MM.1S (cell line): Measurements from ENCODE around the gene FAM241A.

Source experiments
- DNase-seq: peaks from one replicate; pipeline ENCODE4 v3.0.0-alpha.2; 2015
- H2AFZ ChIP-seq: fragments of 300-600 bp; sonication (generic); 2 replicates; pipeline ENCODE4 v1.6.0; 2016; ENCODE audit warnings: antibody characterized with exemption, low read length
- H3F3A ChIP-seq: fragments of 300-600 bp; sonication (generic); 2 replicates; pipeline ENCODE4 v1.6.1; 2016; ENCODE audit warnings: mild to moderate bottlenecking, antibody characterized with exemption, low read length, moderate library complexity, mixed read lengths; ENCODE audit not compliant: insufficient read depth
- H3K27ac ChIP-seq: fragments of 300-600 bp; sonication (generic); 2 replicates; pipeline ENCODE4 v1.5.1; 2016; ENCODE audit warnings: mild to moderate bottlenecking, low read length
- H3K27me3 ChIP-seq: fragments of 300-600 bp; sonication (generic); replicated peaks from 2 replicates; pipeline ENCODE4 v1.6.0; 2016; ENCODE audit warnings: low read length; ENCODE audit not compliant: insufficient read depth
- H3K36me3 ChIP-seq: fragments of 300-600 bp; sonication (generic); replicated peaks from 2 replicates; pipeline ENCODE4 v1.6.1; 2016; ENCODE audit warnings: mild to moderate bottlenecking, low read length, mixed read lengths; ENCODE audit not compliant: insufficient read depth
- H3K4me1 ChIP-seq: fragments of 300-600 bp; sonication (generic); 2 replicates; pipeline ENCODE4 v1.6.1; 2016; ENCODE audit warnings: low read length, mixed read lengths
- H3K4me2 ChIP-seq: fragments of 300-600 bp; sonication (generic); 2 replicates; pipeline ENCODE4 v1.6.0; 2016; ENCODE audit warnings: low read depth, low read length
- H3K4me3 ChIP-seq: fragments of 300-600 bp; sonication (generic); 2 replicates; pipeline ENCODE4 v1.5.1; 2016; ENCODE audit warnings: low read length, mixed read lengths
- H3K79me2 ChIP-seq: fragments of 300-600 bp; sonication (generic); 2 replicates; pipeline ENCODE4 v1.6.1; 2016; ENCODE audit warnings: mixed run types, low read length, mixed read lengths
- H3K9ac ChIP-seq: fragments of 300-600 bp; sonication (generic); 2 replicates; pipeline ENCODE4 v1.6.1; 2016; ENCODE audit warnings: low read length, mixed read lengths
- H3K9me2 ChIP-seq: fragments of 300-600 bp; sonication (generic); replicated peaks from 2 replicates; pipeline ENCODE4 v1.6.1; 2016; ENCODE audit warnings: mild to moderate bottlenecking, low read length, mixed read lengths; ENCODE audit not compliant: insufficient read depth
- H3K9me3 ChIP-seq: fragments of 300-600 bp; sonication (generic); replicated peaks from 2 replicates; pipeline ENCODE4 v1.6.1; 2016; ENCODE audit warnings: mild to moderate bottlenecking, low read length, mixed read lengths; ENCODE audit not compliant: insufficient read depth
- H4K20me1 ChIP-seq: fragments of 300-600 bp; sonication (generic); 2 replicates; pipeline ENCODE4 v1.6.1; 2016; ENCODE audit warnings: mild to moderate bottlenecking, low read length, moderate library complexity, mixed read lengths; ENCODE audit not compliant: insufficient read depth
- CTCF ChIP-seq: fragments of 300-600 bp; sonication (generic); IDR thresholded peaks from 2 replicates; pipeline ENCODE4 v1.5.1; 2016; ENCODE audit warnings: antibody characterized with exemption, low read length, mixed read lengths
- EZH2 ChIP-seq: fragments of 300-600 bp; sonication (generic); optimal IDR thresholded peaks from 2 replicates; pipeline ENCODE3; 2017; ENCODE audit warnings: low read depth, mild to moderate bottlenecking, antibody characterized with exemption, low read length, mixed read lengths
- EZH2phosphoT487 ChIP-seq: fragments of 300-600 bp; sonication (generic); IDR thresholded peaks from 2 replicates; pipeline ENCODE4 v1.6.1; 2018; ENCODE audit warnings: antibody characterized with exemption, low read length

Gene FAM241A

DNA sequence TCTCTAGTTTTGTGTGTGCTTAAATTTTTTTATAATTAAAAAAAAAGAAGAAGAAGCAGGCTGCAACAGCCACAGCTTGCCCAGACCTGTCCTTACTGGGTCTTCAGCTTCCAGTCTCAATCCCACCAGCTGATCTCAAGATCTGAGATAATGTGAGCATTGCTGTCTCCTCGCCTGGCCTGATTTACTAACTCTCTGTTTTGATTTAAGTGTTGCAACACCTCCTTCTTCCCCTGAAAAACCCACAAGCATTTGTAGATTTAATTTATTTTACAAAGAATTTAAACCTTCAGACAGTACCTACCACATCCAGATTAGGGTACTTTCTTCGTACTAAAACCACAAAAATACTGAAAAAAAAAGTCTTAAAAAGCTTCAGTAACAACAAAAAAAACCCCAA lies 38.0 kb downstream of the FAM241A start:
- Histone ChIP-seq H3K27ac (no peak overlapping the region), H3K4me2 (no peak overlapping the region), H3K9ac (no peak overlapping the region), H4K20me1 (no peaks in the 10 kb centered on the region), H3K27me3 (no peaks in the 10 kb centered on the region), H3F3A (no peaks in the 10 kb centered on the region), H3K4me3 (no peak overlapping the region), H3K36me3 (no peaks in the 10 kb centered on the region), H2AFZ (no peak overlapping the region), H3K9me3 (no peaks in the 10 kb centered on the region), H3K79me2 (no peaks in the 10 kb centered on the region), H3K9me2 (no peaks in the 10 kb centered on the region), H3K4me1 (no peaks in the 10 kb centered on the region)
- DNase-seq, result no peak
- no peak for TF ChIP-seq CTCF
- no peak for TF ChIP-seq EZH2phosphoT487
- no peak for TF ChIP-seq EZH2

- no peaks in the 10 kb centered on the region for H3K9me2 ChIP-seq
- H3K4me1 ChIP-seq, result no peaks in the 10 kb centered on the region
- no peaks in the 10 kb centered on the region for H3K9me3 ChIP-seq
- TF ChIP-seq EZH2phosphoT487, result no peak
- TF ChIP-seq CTCF, result no peak
- TF ChIP-seq EZH2, result no peak
- no peaks in the 10 kb centered on the region for H3K79me2 ChIP-seq
- no peak overlapping the region for H3K4me3 ChIP-seq
- no peaks in the 10 kb centered on the region for H3K27me3 ChIP-seq
- H3F3A ChIP-seq, result no peaks in the 10 kb centered on the region
- H3K27ac ChIP-seq, result no peak overlapping the region
- no peaks in the 10 kb centered on the region for H3K36me3 ChIP-seq
- no peak for DNase-seq
- H4K20me1 ChIP-seq, result no peaks in the 10 kb centered on the region
- H3K4me2 ChIP-seq, result no peak overlapping the region
- H3K9ac ChIP-seq, result no peak overlapping the region
- H2AFZ ChIP-seq, result no peak overlapping the region
Observed at GRCh38 chr4:112184438-112184837, 39.2 kb downstream of the FAM241A start.

DNA sequence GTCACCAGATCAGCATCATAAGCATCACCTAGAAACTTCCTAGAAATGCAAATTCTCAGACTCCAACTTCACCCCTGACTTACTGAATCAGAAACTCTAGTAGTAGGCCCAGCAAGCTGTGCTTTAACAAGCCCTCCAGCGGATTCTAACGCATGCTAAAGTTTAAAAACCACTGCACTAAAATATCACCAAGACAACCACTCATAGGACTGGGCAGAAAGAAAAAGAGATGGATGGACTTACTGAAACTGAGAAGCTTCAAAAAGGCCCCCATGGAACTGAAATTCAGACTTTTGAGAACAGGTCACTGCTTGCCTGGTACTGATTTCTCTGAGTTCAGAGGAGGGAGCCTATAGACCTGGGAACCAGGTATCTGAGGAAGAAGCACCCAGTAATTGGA lies 40.1 kb downstream of the FAM241A start:
- no peak for DNase-seq
- Histone ChIP-seq H3K4me1 (no peaks in the 10 kb centered on the region), H3K4me3 (no peak overlapping the region), H3K27me3 (no peaks in the 10 kb centered on the region), H3K4me2 (no peak overlapping the region), H4K20me1 (no peaks in the 10 kb centered on the region), H3K9me2 (no peaks in the 10 kb centered on the region), H3K9me3 (no peaks in the 10 kb centered on the region), H2AFZ (no peak overlapping the region), H3K79me2 (no peaks in the 10 kb centered on the region), H3K36me3 (no peaks in the 10 kb centered on the region), H3F3A (no peaks in the 10 kb centered on the region), H3K27ac (no peak overlapping the region), H3K9ac (no peak overlapping the region)
- TF ChIP-seq CTCF (no peak), EZH2 (no peak), EZH2phosphoT487 (no peak)
